ENCODE data around the gene ARSI.

Gene ARSI

DNA sequence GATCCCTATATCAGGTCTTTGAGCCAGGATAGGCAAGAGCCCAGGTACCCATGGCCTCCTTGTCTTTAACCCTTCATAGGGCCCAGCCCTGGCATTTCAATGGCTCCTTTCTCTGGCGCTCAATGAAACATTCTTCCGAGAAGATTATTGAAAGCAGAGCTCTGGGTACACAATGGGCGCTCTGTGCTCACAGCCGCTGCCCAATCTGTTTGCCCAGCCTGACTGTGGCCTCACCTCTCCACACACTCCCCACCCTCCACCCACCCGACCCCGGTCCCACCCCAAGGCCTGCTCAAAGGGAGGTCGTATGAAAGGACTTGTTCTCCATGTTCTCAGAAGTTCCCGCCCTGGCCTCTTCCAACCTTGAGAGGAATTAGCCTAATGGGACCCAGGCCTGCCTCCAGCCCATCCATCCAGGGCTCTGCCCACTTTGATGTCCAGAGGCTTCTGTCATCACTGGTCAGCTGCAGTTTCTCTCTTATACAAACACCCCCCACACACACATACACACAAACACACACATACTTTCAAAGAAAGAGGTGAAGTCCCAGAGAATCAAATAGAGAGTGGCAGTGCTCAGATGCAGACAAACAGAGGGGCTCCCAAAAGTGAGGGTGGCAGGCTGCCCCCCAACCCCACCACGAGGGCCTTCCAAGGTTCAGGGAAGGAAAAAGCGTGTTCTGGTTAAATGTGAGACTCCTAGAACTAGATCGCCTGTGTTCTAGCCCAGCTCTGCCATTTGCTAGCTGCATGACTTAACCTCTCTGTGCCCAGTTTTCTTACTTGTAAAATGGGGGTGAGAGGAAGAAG lies 5.1 kb upstream of the ARSI start:
- no peak for DNase-seq
- no peak for ATAC-seq

DNA sequence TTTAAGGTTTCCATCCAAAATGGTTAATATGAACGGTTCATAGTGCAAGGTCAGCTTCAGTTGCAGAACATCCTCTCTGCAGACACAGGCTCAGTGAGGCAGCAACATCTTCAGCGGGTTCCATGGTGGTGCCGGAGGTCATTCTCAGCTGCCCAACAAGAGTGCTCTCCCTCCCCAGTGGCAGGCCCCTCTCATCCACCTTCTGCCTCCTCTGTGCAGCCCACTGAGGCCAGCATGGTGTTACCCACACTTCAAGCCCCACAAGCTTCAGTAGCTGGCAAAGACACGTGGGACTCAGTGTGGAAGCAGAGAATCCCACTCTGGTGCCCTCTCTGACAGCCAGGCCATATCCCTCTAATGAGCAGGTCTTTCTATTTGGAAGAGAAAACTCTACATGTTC lies 4.1 kb upstream of the ARSI start:
- DNase-seq: no peak
- ATAC-seq: no peak

DNA sequence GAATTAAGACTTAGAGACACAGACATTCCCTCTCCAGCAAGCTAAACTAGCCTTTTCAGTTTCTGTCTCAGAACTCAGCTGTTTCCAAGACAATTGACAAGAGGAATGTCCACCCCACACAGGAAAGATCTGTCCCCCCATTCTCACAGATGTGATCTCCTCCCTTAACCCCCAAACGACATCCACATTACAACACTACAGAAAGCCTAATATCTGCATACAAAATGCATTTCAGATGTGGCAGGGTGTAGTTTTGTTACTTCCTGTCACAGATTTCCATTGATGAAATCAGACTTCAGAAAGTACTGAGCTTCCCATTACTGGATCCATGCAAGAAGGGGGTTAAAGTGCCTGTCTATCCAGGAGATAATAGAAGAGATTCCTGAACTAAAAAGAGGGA lies 2.9 kb upstream of the ARSI start:
- ATAC-seq (no peak), DNase-seq (no peak)

DNA sequence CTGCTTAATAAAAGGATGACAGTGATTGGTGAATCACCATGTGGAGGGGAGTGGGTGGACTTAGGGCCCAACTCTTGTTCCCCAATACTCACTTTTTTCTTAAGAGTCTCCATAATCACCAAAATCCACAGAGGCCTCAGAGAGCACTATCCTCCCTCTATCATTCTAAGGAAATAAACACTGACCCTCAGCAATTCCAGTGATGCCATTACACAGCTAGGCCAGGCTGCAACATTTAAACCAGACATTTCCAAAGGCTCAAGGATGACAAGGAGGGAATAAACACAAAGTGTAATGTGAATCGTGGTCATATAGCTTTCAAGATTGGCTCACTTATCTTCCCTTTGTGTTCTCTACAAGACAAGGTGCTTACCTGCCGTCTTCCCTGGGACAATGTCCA lies 2.4 kb upstream of the ARSI start:
- no peak for ATAC-seq
- DNase-seq: no peak

GRCh38 chr5:150304481-150305081 lies 1.9 kb upstream of the ARSI start:
- ATAC-seq: no peak

DNA sequence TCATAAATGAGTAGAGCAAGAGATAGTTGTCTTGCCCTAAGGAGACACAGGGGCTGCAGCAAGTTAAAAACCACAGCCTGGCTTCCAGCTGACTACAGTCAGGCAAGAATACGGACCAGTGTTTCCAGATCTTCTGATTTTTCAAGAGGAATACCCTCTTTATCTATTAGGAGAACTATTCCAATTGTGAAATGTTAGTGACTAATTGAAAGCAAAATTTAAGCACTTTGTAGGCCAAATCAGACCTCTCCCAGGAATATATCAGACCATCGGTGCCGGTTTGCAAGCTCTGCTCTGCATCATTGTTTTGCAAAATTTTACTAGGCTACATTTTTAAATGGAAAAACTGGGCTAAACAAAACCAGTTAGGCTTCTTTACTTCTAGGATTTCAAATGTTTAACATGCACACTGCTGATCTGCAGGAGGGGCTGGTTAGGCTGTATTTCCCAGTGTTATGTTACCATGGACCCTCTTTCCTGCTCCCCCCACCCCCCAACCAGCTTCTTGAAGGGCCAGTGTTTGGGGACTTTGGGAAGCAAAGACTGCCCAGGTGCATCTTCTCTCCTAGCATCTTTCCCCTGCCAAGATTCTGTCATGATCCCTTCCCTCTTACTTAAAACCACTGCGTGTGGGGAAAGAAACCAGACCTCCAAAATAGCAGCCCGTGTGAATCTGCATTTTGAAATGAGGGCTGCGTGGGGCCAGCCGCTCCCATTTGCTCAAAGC lies 1.1 kb upstream of the ARSI start:
- DNase-seq: no peak
- no peak for ATAC-seq

More at GRCh38 chr5:150304481-150305081, 1.9 kb upstream of the ARSI start:
- no peak for DNase-seq

GRCh38 chr5:150303070-150303615 lies 438 bp upstream of the ARSI start:
- ATAC-seq (no peak), DNase-seq (no peak)

DNA sequence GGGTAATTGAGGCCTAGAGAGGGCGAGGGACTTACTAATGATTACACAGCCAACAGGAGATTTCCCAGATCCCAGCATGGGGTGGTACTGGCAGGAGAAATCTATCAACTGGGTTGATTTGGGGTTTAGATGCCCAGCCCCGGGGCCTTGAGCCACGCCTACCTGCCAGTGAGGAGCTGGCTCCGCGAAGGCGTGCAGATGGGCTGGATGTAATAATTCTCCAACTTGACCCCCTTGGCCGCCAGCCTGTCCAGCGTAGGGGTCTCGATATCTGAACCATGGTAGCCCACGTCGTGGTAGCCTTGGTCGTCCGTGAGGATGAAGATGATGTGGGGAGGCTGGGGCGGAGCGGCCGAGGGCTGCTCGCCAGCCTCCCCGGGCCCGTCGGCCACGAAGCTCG lies 804 bp downstream of the ARSI start:
- no peak for DNase-seq

GRCh38 chr5:150301170-150301505 lies 1.6 kb downstream of the ARSI start:
- no peak for DNase-seq
- no peak for ATAC-seq

More for the DNA sequence above, 804 bp downstream of the ARSI start:
- no peak for ATAC-seq

GRCh38 chr5:150300496-150301169 lies 2.1 kb downstream of the ARSI start:
- ATAC-seq (no peak), DNase-seq (no peak)

DNA sequence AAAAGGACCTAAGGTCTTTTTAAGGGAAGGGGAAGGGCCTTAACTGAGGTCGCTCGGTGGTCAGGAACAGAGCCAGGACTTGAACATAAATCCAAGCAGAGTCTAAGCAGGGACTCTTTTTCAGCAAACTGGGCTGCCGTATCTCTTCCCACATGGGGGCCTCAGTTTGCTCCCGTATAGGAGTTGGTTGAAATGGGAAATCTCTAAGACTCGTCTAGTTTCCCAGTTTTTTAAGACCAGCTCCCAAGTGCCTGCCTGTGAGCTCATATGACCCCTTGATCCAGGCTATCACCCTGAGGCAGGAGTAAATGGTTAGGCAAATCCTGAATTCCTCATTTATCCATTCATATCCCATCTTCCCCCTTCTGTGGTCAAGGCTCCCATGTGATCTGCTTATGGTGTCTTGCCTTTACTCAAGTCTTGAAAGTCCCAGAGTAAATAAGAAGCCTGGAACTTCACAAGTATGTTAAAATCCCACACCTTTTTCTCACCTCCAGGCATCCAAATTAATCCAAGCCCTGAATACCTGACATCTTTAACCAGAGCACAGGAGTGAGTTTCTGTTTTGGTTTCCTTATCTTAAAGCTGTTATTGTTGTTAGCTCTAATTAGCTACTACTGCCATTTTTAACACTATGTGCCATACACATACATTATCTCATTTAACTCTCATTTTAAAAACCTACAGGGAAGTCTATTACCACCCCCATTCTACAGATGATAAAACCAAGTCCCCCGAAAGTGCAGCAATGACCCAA lies 3.0 kb downstream of the ARSI start:
- no peak for ATAC-seq

DNA sequence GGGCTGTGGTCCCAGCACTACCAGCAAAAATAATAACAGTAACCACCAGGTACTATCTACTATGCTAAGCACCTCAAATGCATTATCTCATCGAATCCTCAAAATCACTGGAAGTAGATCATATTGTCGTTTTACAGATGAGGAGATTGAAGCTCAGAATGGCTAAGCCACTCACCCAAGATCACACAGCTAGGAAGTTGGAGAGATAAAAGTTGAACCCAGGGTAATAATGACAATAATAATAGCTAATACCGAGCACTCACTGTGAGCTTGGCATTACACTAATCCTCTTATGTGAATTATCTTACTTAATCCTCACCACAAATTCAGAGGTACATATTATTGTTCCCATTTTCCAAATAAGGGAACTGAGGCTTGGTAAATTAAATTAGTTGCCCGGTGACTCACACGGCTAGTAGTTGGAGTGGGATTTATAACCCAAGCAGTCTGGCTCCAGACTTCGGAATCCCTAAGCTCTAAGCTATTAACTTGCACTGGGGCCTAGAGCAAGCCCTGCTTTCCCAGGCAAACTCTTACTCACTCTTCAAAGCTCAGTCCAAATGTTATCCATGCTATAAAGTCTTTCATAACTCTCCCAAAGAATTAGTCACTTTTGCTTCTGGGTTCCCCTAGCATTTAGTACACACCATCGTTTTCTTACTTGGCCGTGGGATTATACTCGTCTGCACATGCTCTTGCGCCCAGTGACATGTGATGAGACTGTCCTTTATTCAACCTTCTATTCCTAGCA lies 3.8 kb downstream of the ARSI start:
- ATAC-seq: no peak
- no peak for DNase-seq

More for the DNA sequence above, 3.0 kb downstream of the ARSI start:
- DNase-seq: no peak

GRCh38 chr5:150297934-150298595 lies 4.6 kb downstream of the ARSI start:
- DNase-seq (no peak), ATAC-seq (no peak)

DNA sequence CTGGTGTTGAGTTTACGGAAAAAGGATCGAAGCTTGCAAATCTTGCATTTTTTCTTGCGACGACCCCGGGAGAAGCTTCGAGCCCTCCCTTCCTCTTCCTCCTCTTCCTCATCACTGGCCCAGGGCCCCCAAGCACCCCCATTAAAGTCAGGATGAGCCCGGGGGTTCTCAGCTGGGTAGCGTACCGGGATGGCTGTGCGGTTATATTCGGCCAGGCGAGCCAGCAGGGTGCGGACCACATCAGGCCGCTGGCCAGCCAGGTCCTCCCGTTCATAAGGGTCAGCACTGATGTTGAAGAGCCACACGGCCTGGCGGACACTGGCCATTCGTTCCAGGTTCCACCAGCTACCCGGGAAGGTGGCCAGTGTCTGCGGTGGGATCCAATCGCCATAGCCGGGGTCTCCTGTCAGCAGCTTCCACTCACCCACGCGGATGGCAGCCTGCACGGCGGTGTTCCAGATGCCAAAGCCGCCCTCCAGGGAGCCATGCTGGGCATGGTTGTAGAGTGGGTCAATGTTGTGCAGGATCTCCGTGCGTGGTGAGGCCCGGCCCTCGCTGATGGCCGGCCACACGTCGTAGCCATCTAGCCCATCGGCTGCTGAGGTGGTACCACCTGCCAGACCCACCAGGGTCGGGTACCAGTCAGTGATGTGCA lies 5.3 kb downstream of the ARSI start:
- ATAC-seq (no peak), DNase-seq (no peak)

GRCh38 chr5:150296496-150296895 lies 6.2 kb downstream of the ARSI start:
- ATAC-seq (no peak), DNase-seq (no peak)

GRCh38 chr5:150295741-150296486 lies 6.8 kb downstream of the ARSI start:
- DNase-seq: no peak
- ATAC-seq: no peak

GRCh38 chr5:150295172-150295634 lies 7.5 kb downstream of the ARSI start:
- no peak for DNase-seq
- ATAC-seq: no peak

DNA sequence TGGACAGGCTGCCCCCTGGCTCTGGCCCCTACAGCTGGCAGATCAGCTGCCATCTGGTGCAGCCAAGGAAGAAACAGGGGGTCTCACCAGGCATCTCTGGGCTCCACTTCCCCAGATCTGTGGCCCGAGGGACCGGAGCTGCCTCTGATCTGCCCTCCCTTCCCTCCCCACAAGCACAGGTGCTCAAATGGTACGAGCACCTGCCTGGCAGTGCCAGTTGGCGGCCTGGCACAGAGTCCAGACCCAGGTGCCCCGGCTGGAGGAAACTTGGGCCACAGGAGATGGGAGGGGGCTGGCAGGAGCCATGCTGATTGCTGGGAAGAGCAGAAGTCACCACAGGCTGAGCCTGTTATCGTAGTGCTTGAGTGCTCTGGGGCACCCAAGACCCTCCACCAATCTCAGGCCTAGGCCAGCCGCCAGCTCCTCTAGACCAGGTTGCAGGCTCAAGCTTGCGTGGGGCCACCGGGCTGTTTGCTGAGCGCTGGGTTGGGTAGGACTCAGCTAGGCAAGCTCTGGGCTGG lies 8.1 kb downstream of the ARSI start:
- ATAC-seq: no peak

More for the DNA sequence above, 8.1 kb downstream of the ARSI start:
- no peak for DNase-seq
